DMS53 treated with DMSO at 0.1 percent for 48 hours (cell line): ENCODE measurements around the gene IRF2.
A peak's percentile ranks its signal among the peaks of the same experiment; 100 is the strongest.
"Not testable (repeated sequence)": the region's sequence is repeated elsewhere in the genome, so short reads cannot be mapped to it uniquely, and the experiment has no call there.

Experiments
- DNase-seq: peaks from one replicate; lab custom pipeline; 2025; ENCODE audit not compliant: unreplicated experiment; lab: John Stamatoyannopoulos, UW

The IRF2 gene

DNA sequence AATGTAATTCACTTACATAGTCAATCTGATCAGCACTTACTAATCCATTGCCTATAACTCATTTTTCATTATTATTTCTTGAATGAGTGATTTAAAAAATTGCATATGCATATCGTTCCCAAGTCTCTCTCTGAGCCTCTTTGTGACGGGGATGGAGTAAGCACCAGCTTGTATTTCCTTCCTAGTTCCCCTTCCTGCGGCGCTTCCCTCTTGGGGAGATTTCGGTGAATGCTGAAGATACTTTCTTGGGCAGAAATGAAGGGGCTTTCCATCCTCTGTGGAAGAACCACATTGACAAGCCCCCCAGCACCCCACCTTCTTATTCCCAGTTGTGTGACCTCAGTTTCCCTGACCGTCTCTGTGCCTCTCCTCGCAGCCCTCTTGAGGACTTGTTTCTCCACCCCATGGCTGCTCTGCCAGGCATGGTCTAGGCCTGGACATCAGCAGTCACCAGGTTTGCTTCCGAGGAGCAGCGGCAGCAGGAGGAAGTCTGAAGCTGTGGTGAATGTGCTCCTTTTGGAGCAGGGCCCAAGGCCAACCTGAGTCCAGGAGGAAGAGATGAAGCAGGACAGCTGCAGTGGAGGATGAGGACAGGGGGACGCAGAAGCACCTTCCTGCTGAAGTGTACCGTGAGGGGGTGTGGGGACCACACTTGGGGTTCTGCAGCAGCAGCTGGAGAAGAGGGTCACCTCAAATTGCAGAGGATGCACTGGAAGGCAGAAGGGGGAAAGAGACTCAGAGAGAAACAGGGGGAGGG lies 124.9 kb downstream of the IRF2 start:
- no peak for DNase-seq

DNA sequence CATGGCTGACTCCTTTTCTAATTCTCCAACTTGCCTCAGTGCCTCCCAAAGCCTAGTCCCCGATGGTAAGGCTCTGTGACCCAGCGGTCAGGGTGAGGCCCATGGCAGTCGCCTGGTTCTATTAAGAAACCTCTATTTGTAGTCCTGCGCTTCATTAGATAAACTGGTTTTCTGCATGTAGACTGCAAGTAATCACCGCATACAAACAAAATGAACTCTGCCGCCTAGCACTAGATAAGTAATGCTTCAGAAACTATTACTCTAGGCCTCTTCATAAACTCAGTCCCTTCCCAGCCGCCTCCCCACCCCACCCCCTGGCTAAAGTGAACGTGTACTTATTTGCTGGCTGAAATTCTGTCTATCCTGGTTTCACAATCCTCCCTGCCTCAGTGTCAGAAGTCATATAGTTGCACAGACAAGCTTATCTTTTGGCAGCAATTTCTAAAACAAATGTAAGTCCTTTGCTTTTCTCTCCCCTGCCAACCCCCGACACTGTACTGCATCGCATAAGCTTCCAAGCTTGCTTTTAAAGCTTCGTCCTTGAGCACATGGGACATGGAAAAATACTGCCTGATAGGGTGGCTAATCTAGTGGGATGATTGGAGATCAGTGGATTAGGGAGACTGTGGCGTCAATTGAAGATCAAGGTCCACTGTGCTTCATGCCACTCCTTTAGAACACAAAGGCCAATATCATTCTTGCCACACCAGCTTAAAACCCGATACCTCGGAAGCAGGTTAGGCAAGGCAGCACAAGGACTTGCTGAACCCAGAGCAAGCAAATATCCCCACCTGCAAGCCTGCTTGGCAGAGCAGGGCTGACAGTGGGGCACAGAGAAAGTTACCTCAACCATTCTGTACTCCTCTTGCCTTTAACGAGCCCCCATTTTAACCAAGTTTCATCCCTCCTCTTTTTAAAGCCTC lies 125.8 kb downstream of the IRF2 start:
- DNase-seq, result no peak

DNA sequence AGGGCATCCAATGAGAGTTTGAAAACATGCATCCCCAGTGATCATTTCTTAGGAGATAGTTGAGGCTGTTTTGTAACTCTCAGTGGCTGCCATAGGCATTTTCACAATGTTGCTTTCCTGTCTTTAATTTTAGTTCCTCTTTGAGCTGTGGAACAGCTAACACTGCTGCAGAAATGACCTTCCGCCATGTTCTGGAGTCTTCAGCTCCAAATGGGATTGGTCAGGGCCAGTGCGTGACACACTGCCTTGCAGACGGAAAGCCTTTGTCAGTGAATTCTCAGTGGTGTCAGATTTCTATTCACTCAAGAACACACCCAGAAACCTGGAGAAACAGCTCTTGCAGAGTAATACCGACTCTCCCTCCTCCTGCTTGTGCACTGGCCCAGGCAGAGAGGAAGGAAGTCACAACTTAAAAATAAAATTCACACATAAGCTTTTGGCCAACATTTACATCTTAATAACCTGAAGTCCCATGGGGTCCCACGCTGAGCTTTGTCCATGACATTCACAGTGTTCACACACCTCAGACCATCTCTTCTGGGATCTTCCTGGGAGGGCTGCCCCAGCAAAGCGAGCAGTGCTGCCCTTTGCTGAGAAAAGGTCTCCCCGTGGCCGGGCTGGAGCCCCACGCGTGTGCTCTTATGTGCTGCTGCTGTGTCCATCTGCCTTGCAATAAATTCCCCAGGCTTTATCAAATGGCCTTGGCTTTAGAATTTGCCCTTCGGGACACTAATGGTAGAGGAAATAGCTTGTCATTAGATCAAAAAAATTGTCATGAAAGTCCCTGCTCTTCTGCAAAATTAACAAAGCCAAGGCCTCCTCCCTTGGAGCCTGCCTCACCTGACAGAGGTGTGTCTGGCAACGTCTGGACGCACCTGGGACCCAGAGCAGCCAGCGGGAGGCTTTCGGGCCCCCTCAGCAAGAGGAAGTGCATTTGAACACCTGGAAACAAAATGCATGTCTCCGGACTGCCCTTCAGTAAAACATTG lies 126.8 kb downstream of the IRF2 start:
- no peak for DNase-seq

DNA sequence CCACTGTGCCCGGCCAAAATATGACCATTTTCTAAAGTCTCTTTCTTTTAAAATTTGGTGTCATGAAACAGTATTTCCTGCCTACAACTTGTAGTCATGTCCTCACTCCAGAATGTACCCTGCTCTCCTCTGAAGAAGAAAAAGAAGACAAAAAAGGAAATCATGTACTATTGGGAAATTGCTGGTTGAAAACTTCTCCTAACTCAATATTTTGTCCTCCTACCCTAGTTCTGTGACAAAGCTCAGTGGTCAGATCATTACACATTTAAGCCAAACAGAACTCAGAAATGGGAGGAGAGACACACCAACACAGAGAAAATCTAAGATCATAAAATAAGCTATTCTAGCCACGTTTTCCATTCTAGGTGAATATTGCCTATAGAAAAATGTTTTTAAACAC lies 127.7 kb downstream of the IRF2 start:
- no peak for DNase-seq

DNA sequence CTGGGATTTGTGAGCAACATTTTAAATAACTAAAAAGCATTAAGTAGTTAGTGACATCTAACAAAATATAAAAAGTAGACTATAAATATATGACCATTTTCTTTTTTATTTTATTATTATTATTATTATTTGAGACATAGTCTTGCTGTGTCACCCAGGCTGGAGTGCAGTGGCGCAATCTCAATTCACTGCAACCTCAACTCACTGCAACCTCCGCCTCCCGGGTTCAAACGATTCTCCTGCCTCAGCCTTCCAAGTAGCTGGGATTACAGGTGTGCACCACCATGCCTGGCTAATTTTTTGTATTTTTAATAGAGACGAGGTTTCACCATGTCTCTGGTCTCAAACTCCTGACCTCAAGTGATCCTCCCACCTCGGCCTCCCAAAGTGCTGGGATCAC lies 128.1 kb downstream of the IRF2 start:
- not testable (repeated sequence) for DNase-seq

DNA sequence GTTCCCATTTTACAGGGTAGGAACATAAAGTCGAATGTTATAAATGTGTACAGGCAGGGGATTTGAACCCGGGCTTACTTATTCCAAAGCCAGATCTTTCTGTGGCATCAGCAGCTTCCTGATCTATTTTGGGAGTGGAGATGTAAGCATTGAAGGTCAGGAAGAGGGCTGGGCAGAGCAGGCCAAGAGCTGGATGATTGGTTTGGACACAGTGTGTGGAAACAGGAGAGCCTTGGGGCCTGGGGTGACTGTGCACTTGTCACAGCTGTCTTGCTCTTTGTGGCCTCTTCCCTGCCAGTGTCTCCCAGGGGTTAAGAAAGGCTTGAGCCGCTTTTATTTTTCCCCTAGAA lies 128.8 kb downstream of the IRF2 start:
- DNase-seq, result no peak

DNA sequence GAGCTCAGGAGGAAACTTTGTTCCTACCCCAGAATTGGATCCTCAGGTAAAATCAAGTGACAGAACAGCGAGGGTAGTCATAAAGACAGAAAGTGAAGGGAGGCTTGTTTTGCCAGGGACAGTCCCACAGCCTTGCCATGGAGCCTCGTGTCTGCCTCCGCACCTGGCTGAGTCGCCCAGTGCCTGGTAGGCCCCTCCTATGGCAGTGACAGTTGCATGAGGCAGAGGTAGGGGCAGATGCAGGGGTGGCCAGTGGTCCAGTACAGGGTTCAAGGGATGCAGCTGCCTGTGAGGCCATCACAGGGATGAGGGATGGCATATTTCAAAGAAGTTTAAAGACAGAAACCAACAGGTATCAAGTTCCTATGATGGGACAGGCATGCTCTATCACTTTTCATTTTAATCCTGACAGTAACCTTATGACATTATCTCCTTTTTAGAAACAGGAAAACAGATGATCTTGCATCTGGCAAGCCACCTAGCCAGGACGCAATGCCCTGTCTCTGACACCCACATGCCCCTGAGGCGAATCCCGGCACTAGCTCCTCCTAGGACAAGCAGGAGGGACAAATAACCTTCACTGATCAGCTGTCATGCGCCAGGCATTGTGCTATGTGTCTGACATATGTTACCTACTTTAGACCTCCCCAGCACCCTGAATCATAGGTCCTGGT lies 129.3 kb downstream of the IRF2 start:
- DNase-seq, result no peak

DNA sequence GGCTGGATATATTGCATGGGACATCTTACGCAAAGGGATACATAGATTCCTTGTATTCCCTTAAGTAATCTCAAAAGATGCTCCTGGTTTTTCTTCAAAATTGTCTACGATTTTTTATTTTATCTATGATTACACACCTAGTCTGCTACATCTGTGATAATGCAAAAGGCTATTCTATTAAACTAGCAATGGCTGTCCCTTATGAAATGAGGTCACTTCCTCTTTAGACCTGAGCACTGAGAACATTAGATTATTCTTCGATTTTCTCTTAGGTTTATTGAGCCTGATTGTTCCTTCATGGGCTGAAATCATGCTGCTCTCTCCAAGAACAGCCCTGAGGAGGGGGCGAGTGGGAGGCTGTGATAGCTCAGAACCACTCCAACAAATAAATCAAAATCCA lies 129.9 kb downstream of the IRF2 start:
- no peak for DNase-seq

DNA sequence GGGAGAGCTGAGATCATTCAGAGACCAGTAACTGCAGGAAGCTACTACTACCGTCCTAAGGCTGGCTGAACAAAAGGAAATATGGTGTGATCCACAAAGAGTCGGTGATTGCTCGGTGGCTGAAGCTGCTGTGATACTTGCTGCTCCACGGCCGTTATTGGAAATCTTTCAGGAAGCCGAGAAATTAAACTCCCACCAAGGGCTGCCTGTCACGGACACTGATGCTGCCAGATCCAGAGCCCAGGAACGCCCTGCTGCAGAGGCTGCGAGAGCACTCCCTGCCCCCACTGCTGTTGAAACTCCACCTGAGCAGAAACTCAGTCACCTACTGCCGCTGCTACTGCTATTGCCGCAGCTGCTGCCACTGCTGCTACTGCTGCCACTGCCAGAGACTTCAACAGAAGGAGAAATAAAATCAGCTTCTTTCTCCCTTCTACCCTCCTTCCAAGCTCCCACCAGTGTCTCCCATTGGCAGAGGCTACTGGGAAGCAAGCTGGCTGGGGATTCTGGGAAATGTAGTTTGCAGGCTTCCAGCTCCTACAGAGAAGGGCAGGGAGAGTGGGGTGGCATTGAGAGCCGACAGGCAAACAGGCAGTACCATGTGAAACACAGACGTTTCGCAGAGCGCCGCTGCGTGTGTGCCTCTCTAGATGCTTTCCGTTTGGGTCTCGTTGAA lies 130.7 kb downstream of the IRF2 start:
- DNase-seq, result peak; percentile 67

DNA sequence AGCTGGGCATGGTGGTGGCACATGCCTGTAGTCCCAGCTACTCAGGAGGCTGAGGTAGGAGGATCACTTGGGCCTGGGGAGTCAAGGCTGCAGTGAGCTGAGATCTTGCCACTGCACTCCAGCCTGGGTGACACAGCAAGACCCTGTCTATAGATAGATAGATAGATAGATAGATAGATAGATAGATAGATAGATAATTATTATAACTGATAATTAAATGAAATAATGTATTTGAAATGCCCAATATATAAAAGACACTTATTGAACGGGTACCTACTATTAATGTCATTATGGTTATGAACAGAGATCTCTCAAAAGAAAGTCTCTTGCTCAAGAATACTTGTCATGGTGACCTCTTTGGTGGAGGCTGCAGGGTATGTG lies 131.5 kb downstream of the IRF2 start:
- not testable (repeated sequence) for DNase-seq

DNA sequence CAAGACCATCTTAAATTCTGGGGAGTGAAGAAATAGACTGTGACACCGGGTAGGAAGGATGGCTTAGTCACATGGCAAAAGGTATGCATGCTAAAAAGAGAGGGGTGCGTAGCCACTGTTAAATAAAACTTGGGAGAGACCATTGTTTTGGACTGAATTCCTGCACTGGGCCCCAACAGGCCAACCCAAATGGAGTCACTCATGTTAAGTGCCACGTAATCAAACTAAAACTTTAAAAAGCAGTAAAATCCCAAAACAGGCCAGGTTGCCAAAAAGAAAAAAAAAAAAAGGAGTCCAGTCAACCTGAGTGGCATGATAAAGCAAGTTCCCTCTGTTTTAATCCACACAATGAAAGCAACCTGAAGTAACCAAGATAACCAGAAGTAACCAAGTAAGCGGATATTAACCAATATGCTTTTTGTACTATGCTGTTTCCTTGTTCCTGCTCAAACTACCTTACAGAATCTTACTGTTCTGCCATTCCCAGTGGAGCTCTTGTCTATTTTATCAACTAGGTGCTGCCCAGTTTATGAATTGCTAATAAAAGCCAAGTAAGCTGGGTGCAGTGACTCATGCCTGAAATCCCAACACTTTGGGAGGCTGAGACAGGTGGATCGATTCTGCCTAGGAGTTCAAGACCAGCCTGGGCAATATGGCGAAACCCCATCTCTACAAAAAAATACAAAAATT lies 132.0 kb downstream of the IRF2 start:
- DNase-seq, result no peak

DNA sequence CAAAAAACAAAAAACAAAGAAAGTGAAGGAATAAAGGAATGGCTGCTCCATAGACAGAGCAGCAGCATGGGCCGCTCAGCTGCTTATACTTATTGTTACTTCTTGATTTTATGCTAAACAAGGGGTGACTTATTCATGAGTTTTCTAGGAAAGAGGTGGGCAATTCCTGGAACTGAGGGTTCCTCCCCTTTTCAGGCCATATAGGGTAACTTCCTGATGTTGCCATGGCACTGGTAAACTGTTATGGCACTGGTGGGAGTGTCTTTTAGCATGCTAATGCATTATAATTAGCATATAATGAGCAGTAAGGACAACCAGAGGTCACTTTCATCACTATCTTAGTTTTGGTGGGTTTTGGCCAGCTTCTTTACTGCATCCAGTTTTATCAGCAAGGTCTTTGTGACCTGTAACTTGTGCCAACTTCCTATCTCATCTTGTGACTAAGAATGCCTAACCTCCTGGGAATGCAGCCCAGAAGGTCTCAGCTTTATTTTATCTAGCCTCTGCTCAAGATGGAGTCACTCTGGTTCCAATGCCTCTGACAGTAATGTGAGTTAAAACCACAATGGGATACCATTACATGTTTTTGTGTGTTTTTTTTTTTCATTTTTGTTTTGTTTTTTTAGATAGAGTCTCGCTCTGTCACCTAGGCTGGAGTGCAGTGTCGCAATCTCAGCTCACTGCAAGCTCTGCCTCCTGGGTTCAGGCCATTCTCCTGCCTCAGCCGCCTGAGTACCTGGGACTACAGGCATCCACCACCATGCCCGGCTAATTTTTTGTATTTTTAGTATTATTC lies 134.8 kb downstream of the IRF2 start:
- not testable (repeated sequence) for DNase-seq

DNA sequence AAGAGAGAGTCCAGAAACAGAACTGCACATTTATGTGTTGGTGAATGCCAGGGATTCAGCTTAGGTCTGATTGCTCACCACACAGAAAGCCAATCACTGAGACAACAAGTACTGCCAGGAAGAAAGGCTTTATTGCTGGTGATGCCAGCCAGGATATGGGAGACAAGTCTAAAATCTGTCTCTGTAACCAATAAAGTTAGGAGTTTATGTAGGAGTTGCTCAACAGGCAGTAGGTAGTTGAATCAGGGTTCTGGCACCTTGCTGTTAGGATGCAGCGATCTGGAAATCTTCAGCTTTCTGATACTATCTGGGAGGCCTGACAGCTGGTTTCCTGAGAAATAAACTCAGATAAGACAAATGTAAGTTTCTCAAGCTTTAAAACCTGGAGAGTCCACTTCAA lies 136.4 kb downstream of the IRF2 start:
- DNase-seq, result no peak
